Measurements from ENCODE around the gene CSTF1. TPM values are rescaled to one million over a fixed set of nuclear protein-coding genes. Genes with fewer than 3 reads are reported as not detected.

Gene CSTF1
- total and polyA plus RNA-seq, 2 of the 4 experiments (the other 2 are of a cell fraction): 48.8 to 105 TPM

DNA sequence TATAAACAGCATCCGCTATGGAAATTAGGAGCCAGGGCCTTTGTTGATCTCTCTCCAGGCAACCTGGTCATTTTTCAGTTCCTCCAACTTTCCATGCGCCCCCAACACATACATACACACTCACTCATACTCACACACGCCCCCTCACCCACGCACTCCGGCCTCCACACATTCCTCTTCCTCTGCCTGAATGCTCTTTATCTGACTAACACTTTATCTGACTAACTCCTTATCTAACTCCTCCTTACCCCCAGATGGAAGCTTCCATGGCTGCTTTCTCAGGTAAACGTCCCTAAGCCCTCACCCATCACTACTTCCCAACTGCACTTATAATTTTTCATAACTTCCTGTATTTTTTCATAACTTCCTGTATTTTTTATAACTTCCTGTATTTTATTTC lies 37.1 kb downstream of the CSTF1 start:
- dilution Hi-C loops (cut with HindIII; ENCODE audit: low sequenced_read_pairs, unreplicated experiment) (no loop called here), in situ Hi-C loops (cut with MboI; ENCODE audit: low sequenced_read_pairs) (no loop called here), intact Hi-C loops (cut with micrococcal nuclease) (no loop called here)
- Histone ChIP-seq H4K8ac (ENCODE audit: low read depth in 2 of 2, low read length in 2 of 2) (peak overlapping the region; percentile 91 to 94), H2AFZ (replicated peaks; ENCODE audit: low read length, poor library complexity) (peak overlapping the region; percentile 79), H3K4ac (ENCODE audit: low read depth, low read length) (peak overlapping the region; percentile 96), H3K9ac (ENCODE audit: low read depth, low read length) (peak overlapping the region; percentile 43), H2BK15ac (ENCODE audit: low read depth, low read length) (peak overlapping the region; percentile 99), H4K91ac (ENCODE audit: insufficient read depth, low read depth, low read length) (peak overlapping the region; percentile 98), H3K4me3 (ENCODE audit: insufficient read depth, low read depth, low read length) (no peak overlapping the region), H3K79me1 (ENCODE audit: low read depth in 1 of 2, low read length in 2 of 2) (peaks cover 38 to 76% of the 10 kb centered on the region in 2 experiments), H2BK20ac (ENCODE audit: low read depth, low read length) (peak overlapping the region; percentile 91), H3K18ac (ENCODE audit: low read depth, low read length) (peak overlapping the region; percentile 79), H4K20me1 (ENCODE audit: insufficient read depth, low read length) (no peaks in the 10 kb centered on the region), H3K56ac (ENCODE audit: extremely low read depth, insufficient read depth, low read length) (peak overlapping the region; percentile 95), H3K4me1 (ENCODE audit: control insufficient read depth, insufficient read depth, low read length) (peaks cover 42% of the 10 kb centered on the region), H3K14ac (replicated peaks; ENCODE audit: low read depth, low read length) (peak overlapping the region; percentile 90), H3K23ac (ENCODE audit: low read depth, low read length) (peak overlapping the region; percentile 88; the same call in 1 of the 2 replicates), H3K36me3 (ENCODE audit: control insufficient read depth, insufficient read depth, low read length) (peaks cover 9% of the 10 kb centered on the region), H3K27me3 (ENCODE audit: control insufficient read depth, insufficient read depth, low read length) (no peaks in the 10 kb centered on the region), H2BK5ac (ENCODE audit: low read depth, low read length, poor library complexity, severe bottlenecking) (peak overlapping the region; percentile 97), H3K4me2 (ENCODE audit: low read depth, low read length) (peak overlapping the region; percentile 7; the same call in 1 of the 2 replicates), H3K9me3 (ENCODE audit: control insufficient read depth, insufficient read depth, low read length) (no peaks in the 10 kb centered on the region), H2AK5ac (ENCODE audit: low read depth, low read length) (peak overlapping the region; percentile 97), H3K27ac (ENCODE audit: insufficient read depth, low read length) (peak overlapping the region; percentile 96), H4K5ac (ENCODE audit: low read depth, low read length) (peak overlapping the region; percentile 86), H2AK9ac (replicated peaks; ENCODE audit: low read depth, low read length, poor library complexity) (peak overlapping the region; percentile 84), H3K9me1 (ENCODE audit: insufficient read depth, low read length) (peaks cover 34% of the 10 kb centered on the region), H2BK120ac (ENCODE audit: low read depth, low read length) (peak overlapping the region; percentile 97)
- ATAC-seq (ENCODE audit: low read depth) (peak; percentile 64), DNase-seq (peak; percentile 94)
- ChIA-PET CTCF (no interaction called here), POLR2A (ENCODE audit: unreplicated experiment) (interaction anchor here (1.6 to 1.7 kb wide), 2 partner anchors 10 to 11 kb away, joined by 7 read pairs; no protein-coding TSS in a partner anchor)
- no TSS peak for BruUV-seq (replicated peaks)
- TF ChIP-seq CEBPB (IDR thresholded peaks at IDR 0.05; ENCODE audit: low read depth, low read length) (no peak), NFE2L2 (IDR thresholded peaks at IDR 0.05; ENCODE audit: low read depth, low read length) (no peak), FOS (IDR thresholded peaks at IDR 0.05; ENCODE audit: low read depth, low read length) (peak; percentile 84), SMC3 (IDR thresholded peaks at IDR 0.05; ENCODE audit: low read depth, low read length) (peak; percentile 13; the same call in 1 of the 2 replicates), POLR2A (IDR thresholded peaks at IDR 0.05; ENCODE audit: low read depth, low read length) (no peak; the same call in 1 of the 2 replicates), RAD21 (IDR thresholded peaks at IDR 0.05; ENCODE audit: low read length) (no peak), CHD1 (IDR thresholded peaks at IDR 0.05; ENCODE audit: low read depth, low read length) (no peak), MXI1 (IDR thresholded peaks at IDR 0.05; ENCODE audit: borderline replicate concordance, low read depth, low read length) (no peak), RCOR1 (IDR thresholded peaks at IDR 0.05; ENCODE audit: insufficient replicate concordance, low read length) (no peak), MAFK (IDR thresholded peaks at IDR 0.05; ENCODE audit: low read depth, low read length) (no peak), BHLHE40 (IDR thresholded peaks at IDR 0.05; ENCODE audit: low read depth, low read length) (peak; percentile 47; the same call in 1 of the 2 replicates), ELK1 (IDR thresholded peaks at IDR 0.05; ENCODE audit: borderline replicate concordance, low read depth, low read length) (no peak), MAZ (IDR thresholded peaks at IDR 0.05; ENCODE audit: borderline replicate concordance, low read depth, low read length) (peak; percentile 71; the same call in 1 of the 2 replicates), RFX5 (IDR thresholded peaks at IDR 0.05; ENCODE audit: low read depth, low read length) (no peak)
- TF ChIP-seq, protein P1, sequence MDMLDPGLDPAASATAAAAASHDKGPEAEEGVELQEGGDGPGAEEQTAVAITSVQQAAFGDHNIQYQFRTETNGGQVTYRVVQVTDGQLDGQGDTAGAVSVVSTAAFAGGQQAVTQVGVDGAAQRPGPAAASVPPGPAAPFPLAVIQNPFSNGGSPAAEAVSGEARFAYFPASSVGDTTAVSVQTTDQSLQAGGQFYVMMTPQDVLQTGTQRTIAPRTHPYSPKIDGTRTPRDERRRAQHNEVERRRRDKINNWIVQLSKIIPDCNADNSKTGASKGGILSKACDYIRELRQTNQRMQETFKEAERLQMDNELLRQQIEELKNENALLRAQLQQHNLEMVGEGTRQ (IDR thresholded peaks at IDR 0.05; ENCODE audit: low read depth, low read length): no peak
- TF ChIP-seq, protein P2, sequence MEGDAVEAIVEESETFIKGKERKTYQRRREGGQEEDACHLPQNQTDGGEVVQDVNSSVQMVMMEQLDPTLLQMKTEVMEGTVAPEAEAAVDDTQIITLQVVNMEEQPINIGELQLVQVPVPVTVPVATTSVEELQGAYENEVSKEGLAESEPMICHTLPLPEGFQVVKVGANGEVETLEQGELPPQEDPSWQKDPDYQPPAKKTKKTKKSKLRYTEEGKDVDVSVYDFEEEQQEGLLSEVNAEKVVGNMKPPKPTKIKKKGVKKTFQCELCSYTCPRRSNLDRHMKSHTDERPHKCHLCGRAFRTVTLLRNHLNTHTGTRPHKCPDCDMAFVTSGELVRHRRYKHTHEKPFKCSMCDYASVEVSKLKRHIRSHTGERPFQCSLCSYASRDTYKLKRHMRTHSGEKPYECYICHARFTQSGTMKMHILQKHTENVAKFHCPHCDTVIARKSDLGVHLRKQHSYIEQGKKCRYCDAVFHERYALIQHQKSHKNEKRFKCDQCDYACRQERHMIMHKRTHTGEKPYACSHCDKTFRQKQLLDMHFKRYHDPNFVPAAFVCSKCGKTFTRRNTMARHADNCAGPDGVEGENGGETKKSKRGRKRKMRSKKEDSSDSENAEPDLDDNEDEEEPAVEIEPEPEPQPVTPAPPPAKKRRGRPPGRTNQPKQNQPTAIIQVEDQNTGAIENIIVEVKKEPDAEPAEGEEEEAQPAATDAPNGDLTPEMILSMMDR (conservative IDR thresholded peaks at IDR 0.05; ENCODE audit: low read depth, low read length): no peak
- 0% methylated on average over 4 of the region's 6 CpGs; no CpG with 5 or more reads in 1 of the 2 experiments for WGBS, 2 experiments (ENCODE audit: extremely low coverage in 2 of 2, insufficient read length in 1 of 2)
